ENCODE measurements around the gene HMG20A.

GRCh38 chr15:77426377-77426776 lies 5.7 kb downstream of the HMG20A start:
- TF ChIP-seq ZNF530 (CRISPR knock-in tag; IDR thresholded peaks at IDR 0.05; ENCODE audit: low read depth): no peak
- no peak for TF ChIP-seq CTCF (CRISPR knock-in tag; IDR thresholded peaks at IDR 0.05)
- TF ChIP-seq SRF (IDR thresholded peaks at IDR 0.05; ENCODE audit: low read depth, low read length): no peak
- no peak for TF ChIP-seq EZH2 (conservative IDR thresholded peaks at IDR 0.05; ENCODE audit: low read depth, low read length)
- no peak for TF ChIP-seq POLR2A (IDR thresholded peaks at IDR 0.05; ENCODE audit: insufficient read depth in 1 of 2, low read depth in 2 of 2, low read length in 2 of 2)
- TF ChIP-seq RAD21 (CRISPR knock-in tag; IDR thresholded peaks at IDR 0.05): no peak
- TF ChIP-seq ZFP36L1 (CRISPR knock-in tag; IDR thresholded peaks at IDR 0.05): no peak
- TF ChIP-seq ZNF549 (CRISPR knock-in tag; IDR thresholded peaks at IDR 0.05): no peak
- no peak for TF ChIP-seq NPAS2 (CRISPR knock-in tag; IDR thresholded peaks at IDR 0.05; ENCODE audit: borderline replicate concordance)
- no peak for TF ChIP-seq PCBP2 (optimal IDR thresholded peaks at IDR 0.05; ENCODE audit: low read depth, low read length, poor library complexity, severe bottlenecking)
- no peak for TF ChIP-seq CBFB (CRISPR knock-in tag; IDR thresholded peaks at IDR 0.05)
- no peak for TF ChIP-seq TCF7L2 (IDR thresholded peaks at IDR 0.05; ENCODE audit: low read depth, low read length)

Data from HepG2 (cell line).